ENCODE data around the gene KCNQ5. TPM values are rescaled to one million over a fixed set of nuclear protein-coding genes. Genes with fewer than 3 reads are reported as not detected.

The KCNQ5 gene
- polyA plus RNA-seq, 3 donors = 0.20 to 0.37 (median 0.28) TPM

GRCh38 chr6:72639920-72640614 is 18.2 kb downstream of the KCNQ5 start:
- DNase-seq (ENCODE audit: low read depth in 3 of 3, low spot score in 2 of 3) = no peak

GRCh38 chr6:72640615-72640930 is 18.7 kb downstream of the KCNQ5 start:
- no peak for DNase-seq (ENCODE audit: low read depth in 3 of 3, low spot score in 2 of 3)

DNA sequence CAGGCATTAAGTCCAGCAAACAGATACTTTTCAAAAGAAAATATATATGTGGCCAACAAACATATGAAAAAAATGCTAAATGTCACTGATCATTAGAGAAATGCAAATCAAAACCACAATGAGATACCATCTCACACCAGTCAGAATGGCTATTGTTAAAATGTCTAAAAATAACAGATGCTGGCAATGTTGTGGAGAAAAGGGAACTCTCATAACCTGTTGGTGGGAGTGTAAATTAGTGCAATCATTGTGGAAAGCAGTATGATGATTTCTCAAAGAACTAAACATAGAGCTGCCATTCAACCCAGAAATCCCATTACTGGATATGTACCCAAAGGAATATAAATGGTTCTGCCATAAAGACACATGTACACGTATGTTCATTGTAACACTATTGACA is 20.6 kb downstream of the KCNQ5 start:
- DNase-seq (ENCODE audit: low read depth in 3 of 3, low spot score in 2 of 3) = no peak

DNA sequence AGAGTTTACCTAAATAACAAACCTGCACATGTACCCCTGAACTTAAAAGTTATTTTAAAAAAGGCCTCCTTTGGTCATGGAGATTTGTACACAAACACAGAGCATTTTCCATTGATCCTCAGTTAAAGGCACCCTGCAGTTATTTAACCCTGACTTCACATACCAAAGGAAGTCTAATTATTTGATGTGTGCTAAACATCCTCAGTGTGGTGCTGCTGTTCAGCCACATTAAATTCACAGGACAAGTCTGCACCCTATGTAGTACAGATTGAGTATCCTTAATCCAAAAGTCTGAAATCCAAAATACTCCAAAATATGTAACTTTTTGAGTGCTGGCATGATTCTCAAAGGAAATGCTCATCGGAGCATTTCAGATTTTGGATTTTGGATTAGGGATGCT is 21.4 kb downstream of the KCNQ5 start:
- no peak for DNase-seq (ENCODE audit: low read depth in 3 of 3, low spot score in 2 of 3)

GRCh38 chr6:72646604-72647485 is 25.0 kb downstream of the KCNQ5 start:
- no peak for DNase-seq (ENCODE audit: low read depth in 3 of 3, low spot score in 2 of 3)

DNA sequence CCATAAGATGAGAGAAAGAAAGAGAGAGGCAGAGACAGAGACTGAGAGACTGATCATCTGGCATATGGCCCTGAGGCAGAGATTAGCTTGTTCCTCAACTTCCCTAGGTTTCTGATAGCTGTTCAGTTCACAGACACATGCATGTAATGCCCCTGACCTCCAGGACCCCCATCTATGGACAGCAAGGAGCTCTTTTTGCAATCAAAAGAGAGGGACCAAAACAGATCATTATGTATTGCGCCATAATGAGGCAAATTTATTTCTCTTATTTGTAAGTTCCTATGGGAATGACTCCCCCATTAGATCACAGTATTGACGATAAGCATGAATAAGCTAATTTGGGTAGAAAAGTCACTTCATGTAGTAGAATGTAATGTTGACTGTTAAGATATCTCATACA is 25.6 kb downstream of the KCNQ5 start:
- DNase-seq (ENCODE audit: low read depth in 3 of 3, low spot score in 2 of 3) = no peak

DNA sequence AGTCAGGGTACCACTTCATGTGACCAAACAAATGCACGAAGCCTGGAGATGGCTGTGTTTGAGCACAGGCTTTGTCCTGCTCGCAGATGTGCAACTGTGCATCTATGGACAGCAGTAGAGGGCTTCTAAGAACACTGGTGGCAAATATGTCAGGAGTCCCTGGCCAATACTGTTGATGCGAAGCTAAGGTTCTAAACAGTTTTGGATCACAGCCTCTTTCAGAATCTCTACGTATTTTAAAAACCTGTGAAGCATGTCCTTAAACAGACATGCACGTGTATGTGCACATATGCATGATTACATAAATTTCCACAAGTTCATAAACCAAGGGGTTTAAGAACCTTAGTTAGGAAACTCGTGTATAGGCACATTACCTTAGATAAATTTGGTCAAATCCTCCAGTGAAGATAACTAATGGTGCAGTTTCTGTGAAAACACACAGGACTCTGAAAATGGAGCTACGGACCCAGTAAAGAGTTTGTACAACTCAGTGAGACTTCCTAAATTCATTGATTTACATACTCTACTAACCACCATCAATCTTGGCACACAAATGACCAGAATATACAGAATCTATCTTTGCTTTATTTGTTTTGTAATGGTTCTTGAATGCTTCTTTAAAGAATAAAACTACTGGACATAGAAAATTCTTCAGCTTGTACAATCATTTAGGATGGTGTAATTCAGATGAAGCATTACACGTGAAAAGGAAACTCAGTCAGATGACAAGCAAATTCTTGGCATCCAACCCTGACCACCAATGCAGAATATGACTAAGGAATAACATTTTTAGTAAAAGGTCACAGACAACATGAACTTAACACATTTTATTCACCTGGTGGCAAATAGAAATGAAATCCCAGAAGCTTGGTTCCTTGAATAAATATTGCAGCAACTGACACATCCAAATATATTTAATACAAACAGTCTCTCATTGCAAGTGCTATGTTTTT is 27.4 kb downstream of the KCNQ5 start:
- no peak for DNase-seq (ENCODE audit: low read depth in 3 of 3, low spot score in 2 of 3)

- DNase-seq (ENCODE audit: low read depth in 3 of 3, low spot score in 2 of 3) = no peak
These were observed 28.3 kb downstream of the KCNQ5 start for GRCh38 chr6:72650081-72650745.

- no peak for DNase-seq (ENCODE audit: low read depth in 3 of 3, low spot score in 2 of 3)
These were observed 29.3 kb downstream of the KCNQ5 start for GRCh38 chr6:72651174-72651573.

DNA sequence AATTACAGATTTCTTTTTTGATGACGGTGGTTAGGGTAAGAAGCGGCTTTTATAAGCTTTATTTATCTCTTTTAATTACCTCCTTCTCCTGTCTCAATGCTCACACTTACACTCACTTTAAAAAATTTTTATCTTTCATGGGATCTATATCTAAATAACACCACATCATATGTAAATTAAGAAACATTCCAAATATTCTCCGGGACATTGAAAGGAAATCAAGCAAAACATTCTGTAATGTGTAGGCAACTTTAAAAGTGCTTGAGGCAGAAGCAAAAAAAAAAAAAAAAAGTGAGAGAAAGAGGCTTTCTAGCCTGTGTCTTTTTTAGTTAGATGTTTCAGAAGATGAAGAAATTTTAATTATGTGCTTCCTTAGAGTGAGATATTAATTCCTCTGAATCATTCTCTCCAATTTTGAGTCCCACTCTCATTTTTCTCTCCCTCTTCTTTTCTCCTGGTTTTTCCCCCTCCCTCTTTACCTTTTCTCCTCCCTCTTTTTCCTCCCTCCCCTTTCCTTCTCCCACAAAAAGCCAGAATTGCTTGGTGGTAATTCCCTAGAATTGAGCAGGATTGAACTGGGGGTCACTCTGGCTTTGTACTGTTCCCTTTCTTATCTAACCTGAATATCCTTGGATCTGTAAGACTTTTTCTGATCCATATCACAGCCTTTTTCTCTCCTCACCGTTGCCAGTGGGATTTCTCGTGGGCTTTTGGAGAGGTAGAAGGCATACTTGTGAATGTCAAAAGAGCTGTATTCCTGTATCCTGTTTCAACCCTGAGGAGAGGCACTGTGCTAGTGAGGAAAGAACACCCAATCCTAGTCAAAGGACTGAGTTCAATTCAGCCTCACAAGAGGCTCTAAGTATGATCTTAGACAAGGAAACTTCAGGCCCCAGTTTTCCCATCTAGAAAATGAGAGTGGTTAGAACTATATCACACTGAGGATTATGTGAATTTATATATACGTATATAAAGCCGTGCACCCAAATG is 30.4 kb downstream of the KCNQ5 start:
- no peak for DNase-seq (ENCODE audit: low read depth in 3 of 3, low spot score in 2 of 3)

GRCh38 chr6:72653026-72653425 is 31.2 kb downstream of the KCNQ5 start:
- DNase-seq (ENCODE audit: low read depth in 3 of 3, low spot score in 2 of 3) = no peak

DNA sequence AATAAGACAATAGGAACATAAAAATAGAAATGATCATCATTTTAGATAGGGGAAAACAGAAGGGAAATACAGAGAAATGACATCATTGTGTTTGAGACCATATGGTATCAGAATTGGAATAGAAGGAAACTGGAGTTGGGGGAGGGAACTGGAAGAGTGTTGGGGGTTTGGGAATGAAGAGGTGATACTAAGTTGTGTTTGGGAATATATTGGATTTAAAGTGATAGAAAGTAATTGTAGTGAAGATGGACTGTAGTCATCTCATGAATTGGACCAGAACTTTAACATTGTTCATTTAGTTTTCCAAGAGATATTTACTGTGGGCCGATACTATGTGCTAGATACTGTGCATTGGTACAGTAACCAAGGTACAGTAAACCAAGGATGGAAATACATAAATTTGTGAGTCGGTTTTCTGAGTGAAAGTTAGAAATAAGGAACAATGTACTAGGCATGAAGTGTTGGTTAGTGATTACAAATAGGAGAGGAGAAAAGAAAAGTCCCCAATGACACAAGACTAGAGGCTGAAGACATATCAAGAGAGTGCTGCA is 32.3 kb downstream of the KCNQ5 start:
- DNase-seq (ENCODE audit: low read depth in 3 of 3, low spot score in 2 of 3) = no peak

DNA sequence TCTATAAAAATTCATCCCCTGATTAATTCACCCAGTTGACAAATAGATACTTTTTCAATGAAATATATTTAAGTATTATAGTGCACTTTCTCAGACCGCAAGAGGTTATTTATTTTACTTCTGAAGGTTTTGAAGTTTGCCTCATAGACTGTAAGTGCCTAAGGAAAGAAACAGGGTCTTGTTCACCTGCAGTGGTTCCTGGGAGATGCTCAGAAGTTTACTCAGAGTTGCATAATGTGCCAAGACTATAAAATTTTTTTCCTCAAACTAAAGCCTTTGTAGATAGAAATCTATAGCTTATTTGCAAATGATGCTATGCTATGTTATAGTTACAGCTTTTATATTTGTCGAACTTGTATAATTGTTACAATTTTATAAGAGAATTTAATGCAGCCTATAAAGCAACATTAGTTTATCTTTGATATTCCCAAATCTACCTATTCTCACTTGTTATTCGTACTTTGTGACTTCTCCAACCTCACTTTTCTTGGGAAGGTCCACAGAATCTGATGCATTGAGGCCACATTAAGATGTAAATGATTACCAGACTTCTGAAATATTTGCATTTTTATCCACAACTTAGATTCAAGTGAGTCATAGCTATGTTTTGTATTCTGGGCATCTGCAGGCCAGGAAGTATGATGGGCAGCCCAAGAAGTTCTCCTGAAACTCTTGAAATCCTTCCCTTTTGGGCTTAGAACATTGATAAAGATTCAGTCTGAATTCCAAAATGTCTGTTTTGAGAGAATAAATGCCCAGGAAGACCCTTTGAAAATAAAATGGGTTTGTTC is 35.7 kb downstream of the KCNQ5 start:
- no peak for DNase-seq (ENCODE audit: low read depth in 3 of 3, low spot score in 2 of 3)

- DNase-seq (ENCODE audit: low read depth in 3 of 3, low spot score in 2 of 3) = no peak
These were observed 37.9 kb downstream of the KCNQ5 start for GRCh38 chr6:72659754-72660153.

GRCh38 chr6:72661411-72661810 is 39.5 kb downstream of the KCNQ5 start:
- no peak for DNase-seq (ENCODE audit: low read depth in 3 of 3, low spot score in 2 of 3)

- DNase-seq (ENCODE audit: low read depth in 3 of 3, low spot score in 2 of 3) = no peak
These were observed 43.7 kb downstream of the KCNQ5 start for GRCh38 chr6:72665599-72665998.

- DNase-seq (ENCODE audit: low read depth in 3 of 3, low spot score in 2 of 3) = no peak
These were observed 47.5 kb downstream of the KCNQ5 start for GRCh38 chr6:72669324-72669723.

DNA sequence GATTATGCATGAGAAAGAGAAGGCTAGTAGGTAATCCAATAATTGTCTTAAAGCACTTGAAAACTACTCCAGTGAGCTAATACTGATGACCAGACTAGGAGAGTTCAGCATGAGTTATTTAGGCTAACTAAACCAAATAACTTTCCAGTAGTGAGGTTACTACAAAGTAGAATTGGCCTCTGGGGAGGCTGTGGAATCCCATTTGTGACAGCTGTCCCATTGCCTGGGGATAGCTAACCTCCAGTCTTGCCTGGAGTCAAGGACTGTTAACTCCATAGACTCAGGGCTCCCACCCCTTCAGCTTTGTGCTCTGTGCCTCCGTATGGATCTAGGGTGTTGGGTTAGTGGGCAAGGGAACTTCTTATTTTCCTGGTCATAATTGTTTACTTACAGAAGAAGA is 51.0 kb downstream of the KCNQ5 start:
- no peak for DNase-seq (ENCODE audit: low read depth in 3 of 3, low spot score in 2 of 3)
